ENCODE measurements around the gene NID2. TPM values are rescaled to one million over a fixed set of nuclear protein-coding genes. Genes with fewer than 3 reads are reported as not detected.

NID2 gene
- polyA plus RNA-seq, 1 of the 3 experiments (the other 2 are of a cell fraction): 22.7 TPM

- H3F3A ChIP-seq (replicated peaks; ENCODE audit: insufficient read depth): peaks cover 13% of the 10 kb centered on the region
- no peaks in the 10 kb centered on the region for H3K27me3 ChIP-seq (ENCODE audit: insufficient read depth)
- no peak overlapping the region for H3K27ac ChIP-seq (ENCODE audit: low read depth in 2 of 2, low read length in 1 of 2)
- H3K9ac ChIP-seq: no peak overlapping the region
- no peak for DNase-seq
- H2AFZ ChIP-seq (ENCODE audit: low read depth): no peak overlapping the region
- TF ChIP-seq PBX3 (IDR thresholded peaks at IDR 0.05): no peak
- no peak for TF ChIP-seq CHD2 (IDR thresholded peaks at IDR 0.05; ENCODE audit: low read length, partially characterized antibody)
- no peak for TF ChIP-seq RCOR1 (IDR thresholded peaks at IDR 0.05; ENCODE audit: low read length)
- TF ChIP-seq GABPA (IDR thresholded peaks at IDR 0.05; ENCODE audit: low read depth): no peak
- no peak for TF ChIP-seq IRF3 (IDR thresholded peaks at IDR 0.05; ENCODE audit: low read depth, low read length)
- no peak for TF ChIP-seq JUND (IDR thresholded peaks at IDR 0.05)
- no peak for TF ChIP-seq POLR2AphosphoS5 (IDR thresholded peaks at IDR 0.05; ENCODE audit: low read depth, low read length)
- H3K79me2 ChIP-seq (ENCODE audit: insufficient read depth): peaks cover under 1% of the 10 kb centered on the region; the same call in 1 of the 2 replicates
- peaks cover 0 to 18% of the 10 kb centered on the region in 2 experiments; a peak in 2 of 4 replicates for H3K4me1 ChIP-seq (ENCODE audit: control insufficient read depth in 1 of 2, insufficient read depth in 2 of 2, low read depth in 1 of 2, low read length in 1 of 2)
- H3K9me2 ChIP-seq: no peaks in the 10 kb centered on the region
- POLR2A ChIA-PET: no interaction called here
- H3K4me3 ChIP-seq (ENCODE audit: low read depth in 2 of 2, low read length in 1 of 2): no peak overlapping the region
- no peak overlapping the region for H3K4me2 ChIP-seq
- peaks cover 51 to 56% of the 10 kb centered on the region in 2 experiments for H3K36me3 ChIP-seq (replicated peaks in 1 of 2; ENCODE audit: control insufficient read depth in 1 of 2, insufficient read depth in 2 of 2, low read length in 1 of 2)
- no peaks in the 10 kb centered on the region for H4K20me1 ChIP-seq (ENCODE audit: insufficient read depth)
- CTCF ChIA-PET: interaction anchor here (0.6 to 1.0 kb wide), 2 partner anchors 13 to 67 kb away, joined by 3 read pairs; no protein-coding TSS in a partner anchor
- 97% methylated on average over 9 of the region's 9 CpGs for WGBS (ENCODE audit: low lambda C conversion rate)
- no peaks in the 10 kb centered on the region for H3K9me3 ChIP-seq
These were observed 57.3 kb downstream of the NID2 start for GRCh38 chr14:52011523-52011922.

- no peaks in the 10 kb centered on the region for H3K9me3 ChIP-seq
- peaks cover 64 to 69% of the 10 kb centered on the region in 2 experiments for H3K36me3 ChIP-seq (replicated peaks in 1 of 2; ENCODE audit: control insufficient read depth in 1 of 2, insufficient read depth in 2 of 2, low read length in 1 of 2)
- ChIA-PET CTCF (interaction anchor here (1.2 to 1.9 kb wide), 4 partner anchors 15 to 727 kb away, joined by 3 to 11 read pairs (median 4); no protein-coding TSS in a partner anchor), POLR2A (no interaction called here)
- 96% methylated on average over 3 of the region's 3 CpGs for WGBS (ENCODE audit: low lambda C conversion rate)
- no peaks in the 10 kb centered on the region for H3K27me3 ChIP-seq (ENCODE audit: insufficient read depth)
- no peak overlapping the region for H3K27ac ChIP-seq (ENCODE audit: low read depth in 2 of 2, low read length in 1 of 2)
- no peaks in the 10 kb centered on the region for H3K9me2 ChIP-seq
- no peak for DNase-seq
- TF ChIP-seq GABPA (IDR thresholded peaks at IDR 0.05; ENCODE audit: low read depth) (no peak), SIN3A (IDR thresholded peaks at IDR 0.05; ENCODE audit: borderline replicate concordance, low read depth, low read length) (no peak), ELF1 (IDR thresholded peaks at IDR 0.05) (no peak), PBX3 (IDR thresholded peaks at IDR 0.05) (no peak), NFIC (IDR thresholded peaks at IDR 0.05; ENCODE audit: borderline replicate concordance) (no peak)
- peaks cover 13% of the 10 kb centered on the region for H3F3A ChIP-seq (replicated peaks; ENCODE audit: insufficient read depth)
- no peak overlapping the region for H3K9ac ChIP-seq
- H4K20me1 ChIP-seq (ENCODE audit: insufficient read depth): no peaks in the 10 kb centered on the region
- H3K4me2 ChIP-seq: no peak overlapping the region
- peaks cover 7% of the 10 kb centered on the region; the same call in 1 of the 2 replicates for H3K79me2 ChIP-seq (ENCODE audit: insufficient read depth)
- H3K4me3 ChIP-seq (ENCODE audit: low read depth in 2 of 2, low read length in 1 of 2): no peak overlapping the region
- peaks cover 0 to 15% of the 10 kb centered on the region in 2 experiments; a peak in 2 of 4 replicates for H3K4me1 ChIP-seq (ENCODE audit: control insufficient read depth in 1 of 2, insufficient read depth in 2 of 2, low read depth in 1 of 2, low read length in 1 of 2)
- H2AFZ ChIP-seq (ENCODE audit: low read depth): no peak overlapping the region
These were observed 58.6 kb downstream of the NID2 start for GRCh38 chr14:52010173-52010693.

Measured in SK-N-SH (cell line).